SK-N-MC (cell line): Measurements from ENCODE around the gene CEACAM5.

Source experiments
- EZH2 ChIP-seq: fragments of 200-600 bp; sonication (generic); IDR thresholded peaks from one replicate; pipeline ENCODE4 v1.6.1; 2017; ENCODE audit warnings: antibody characterized with exemption
- POLR2AphosphoS5 ChIP-seq: IDR thresholded peaks from 2 replicates; pipeline ENCODE4 v1.6.1; 2012; ENCODE audit warnings: mild to moderate bottlenecking, low read depth, low read length, borderline replicate concordance

DNA sequence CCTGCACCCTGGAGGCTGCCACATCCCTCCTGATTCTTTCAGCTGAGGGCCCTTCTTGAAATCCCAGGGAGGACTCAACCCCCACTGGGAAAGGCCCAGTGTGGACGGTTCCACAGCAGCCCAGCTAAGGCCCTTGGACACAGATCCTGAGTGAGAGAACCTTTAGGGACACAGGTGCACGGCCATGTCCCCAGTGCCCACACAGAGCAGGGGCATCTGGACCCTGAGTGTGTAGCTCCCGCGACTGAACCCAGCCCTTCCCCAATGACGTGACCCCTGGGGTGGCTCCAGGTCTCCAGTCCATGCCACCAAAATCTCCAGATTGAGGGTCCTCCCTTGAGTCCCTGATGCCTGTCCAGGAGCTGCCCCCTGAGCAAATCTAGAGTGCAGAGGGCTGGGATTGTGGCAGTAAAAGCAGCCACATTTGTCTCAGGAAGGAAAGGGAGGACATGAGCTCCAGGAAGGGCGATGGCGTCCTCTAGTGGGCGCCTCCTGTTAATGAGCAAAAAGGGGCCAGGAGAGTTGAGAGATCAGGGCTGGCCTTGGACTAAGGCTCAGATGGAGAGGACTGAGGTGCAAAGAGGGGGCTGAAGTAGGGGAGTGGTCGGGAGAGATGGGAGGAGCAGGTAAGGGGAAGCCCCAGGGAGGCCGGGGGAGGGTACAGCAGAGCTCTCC lies 6.9 kb upstream of the CEACAM5 start:
- no peak for TF ChIP-seq EZH2
- TF ChIP-seq POLR2AphosphoS5: no peak
